Measurements from ENCODE around the gene TDG.
"Not testable (repeated sequence)": the region's sequence is repeated elsewhere in the genome, so short reads cannot be mapped to it uniquely, and the experiment has no call there.

TDG gene

DNA sequence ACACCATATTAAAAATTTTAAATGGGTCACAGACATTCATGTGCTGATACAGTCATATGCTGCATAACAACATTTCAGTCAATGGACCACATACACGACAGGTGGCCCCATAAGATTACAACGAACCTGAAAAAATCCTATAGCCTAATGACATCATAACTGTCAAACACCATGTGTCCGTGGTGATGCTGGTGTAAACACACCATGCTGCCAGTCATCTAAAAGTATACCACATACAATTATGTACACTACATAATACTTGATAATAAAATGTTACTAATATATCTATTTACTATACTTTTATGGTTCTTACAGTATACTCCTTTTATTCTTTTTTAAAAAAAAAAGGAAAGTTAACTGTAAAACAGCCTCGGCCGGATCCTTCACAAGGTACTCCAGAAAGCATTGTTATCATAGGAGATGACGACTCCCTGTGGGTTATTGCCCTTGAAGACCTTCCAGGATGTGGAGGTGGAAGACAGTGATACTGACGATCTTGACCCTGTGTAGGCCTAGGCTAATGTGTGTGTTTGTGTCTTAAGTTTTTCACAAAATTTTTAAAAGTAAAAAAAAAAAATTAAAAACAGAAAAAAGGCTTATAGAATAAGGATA, 5.0 kb upstream of the TDG start:
- DNase-seq (ENCODE audit: low read depth): no peak

DNA sequence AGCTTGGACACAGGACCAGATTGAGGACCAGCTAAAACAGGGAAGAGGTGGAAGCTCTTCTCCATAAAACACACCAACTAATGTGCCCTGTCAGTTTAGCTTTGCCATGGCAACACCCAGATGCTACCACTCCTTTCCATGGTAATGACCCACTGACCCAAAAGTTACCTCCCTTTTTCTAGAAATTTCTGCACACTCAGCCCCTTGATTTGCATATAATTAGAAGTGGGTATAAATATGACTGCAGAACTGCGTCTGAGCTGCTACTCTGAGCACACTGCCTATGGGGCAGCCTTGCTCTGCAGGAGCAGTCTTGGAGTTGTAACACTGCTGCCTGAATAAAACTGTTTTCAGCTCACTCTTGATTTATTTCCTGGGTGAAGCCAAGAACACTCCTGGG, 3.2 kb upstream of the TDG start:
- DNase-seq (ENCODE audit: low read depth): no peak

DNA sequence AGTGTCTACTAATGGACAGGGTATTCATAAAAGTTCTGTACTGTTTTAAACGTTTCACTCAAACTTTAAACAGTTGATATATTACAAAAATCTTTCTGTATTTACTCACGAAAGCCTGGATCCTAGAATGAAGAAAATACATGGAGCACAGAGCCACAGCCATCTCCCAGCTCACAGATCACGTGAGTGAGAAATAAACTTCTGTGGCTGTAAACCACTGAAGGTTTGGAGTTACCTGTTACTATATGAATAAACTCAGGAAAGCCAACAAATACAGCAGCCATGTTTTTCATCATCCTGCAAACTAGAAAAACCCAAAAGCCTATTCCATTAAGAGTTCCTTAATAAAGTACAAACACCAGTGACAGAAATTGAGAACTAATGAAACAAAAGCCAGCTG, 867 bp upstream of the TDG start:
- no peak for DNase-seq (ENCODE audit: low read depth)

DNA sequence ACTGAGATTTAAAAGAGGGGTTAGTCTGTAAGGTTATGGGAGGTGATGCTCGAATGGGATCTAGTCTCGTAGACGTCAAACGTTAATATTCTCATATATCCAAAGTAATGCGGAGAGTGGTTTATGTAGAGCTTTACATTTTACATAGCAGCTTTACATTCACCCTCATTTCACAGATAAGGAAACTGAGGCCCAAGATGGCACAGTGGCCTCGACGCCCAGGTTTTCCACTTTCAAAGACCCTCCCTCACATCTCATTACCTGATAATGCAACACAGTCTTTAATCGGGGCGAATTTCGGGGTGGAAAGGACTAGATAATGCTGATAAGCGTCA, 450 bp upstream of the TDG start:
- no peak for DNase-seq (ENCODE audit: low read depth)

DNA sequence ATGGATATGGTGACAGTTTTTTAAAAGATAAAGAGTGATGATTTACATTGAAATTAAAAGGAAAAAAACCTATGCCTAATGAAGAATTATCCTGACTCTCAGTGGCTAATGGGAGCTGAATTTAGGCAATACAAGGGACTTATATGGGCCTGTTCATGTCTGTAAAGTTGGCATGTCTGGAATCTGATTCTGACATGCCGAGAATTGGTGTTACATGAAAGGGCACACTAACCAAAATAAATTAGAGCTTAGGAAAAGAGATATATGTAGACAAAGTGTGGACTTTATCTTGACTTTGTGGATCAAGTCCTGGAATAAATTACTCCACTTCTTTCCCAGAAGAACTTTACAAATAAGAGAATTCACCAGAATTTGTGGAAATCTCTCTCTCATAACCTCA, 1.1 kb downstream of the TDG start:
- no peak for DNase-seq (ENCODE audit: low read depth)

DNA sequence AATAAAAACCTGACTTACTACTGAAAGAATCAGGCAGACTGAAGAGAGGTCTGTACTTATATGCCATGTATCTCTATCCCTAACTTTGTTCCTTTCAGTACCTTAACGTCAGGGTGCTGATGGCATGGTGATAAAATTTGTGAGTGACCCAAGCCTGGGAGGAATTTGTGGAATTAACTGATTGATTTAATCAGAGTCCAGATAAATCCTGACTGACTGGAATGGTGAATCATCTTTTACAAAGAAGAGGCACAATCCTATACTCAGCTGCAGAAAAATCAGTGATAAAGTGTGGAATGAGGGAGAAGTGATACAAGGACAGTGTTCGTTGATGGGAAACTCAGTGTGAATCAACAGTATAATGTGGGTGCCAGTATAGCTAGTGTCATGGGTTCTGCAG, 3.7 kb downstream of the TDG start:
- peak; percentile 37 for DNase-seq (ENCODE audit: low read depth)

DNA sequence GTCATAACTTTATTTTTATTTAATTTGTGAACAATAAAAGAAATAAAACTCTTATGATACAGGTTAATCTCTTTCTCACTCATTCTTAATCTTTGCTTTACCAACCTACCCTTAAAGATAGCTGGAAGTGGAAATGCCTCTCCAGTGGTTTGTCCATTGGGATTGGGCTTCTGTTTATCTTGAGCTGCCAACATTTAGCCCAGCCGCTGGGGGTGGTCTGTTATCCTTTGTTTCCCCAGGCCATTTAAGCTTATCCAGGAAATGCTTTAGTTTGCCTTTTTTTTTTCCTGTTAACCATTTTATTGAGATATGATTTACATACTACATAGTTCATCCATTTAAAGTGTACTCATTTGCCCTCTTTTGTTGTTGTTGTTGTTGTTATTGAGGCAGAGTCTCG, 8.2 kb downstream of the TDG start:
- no peak for DNase-seq (ENCODE audit: low read depth)

DNA sequence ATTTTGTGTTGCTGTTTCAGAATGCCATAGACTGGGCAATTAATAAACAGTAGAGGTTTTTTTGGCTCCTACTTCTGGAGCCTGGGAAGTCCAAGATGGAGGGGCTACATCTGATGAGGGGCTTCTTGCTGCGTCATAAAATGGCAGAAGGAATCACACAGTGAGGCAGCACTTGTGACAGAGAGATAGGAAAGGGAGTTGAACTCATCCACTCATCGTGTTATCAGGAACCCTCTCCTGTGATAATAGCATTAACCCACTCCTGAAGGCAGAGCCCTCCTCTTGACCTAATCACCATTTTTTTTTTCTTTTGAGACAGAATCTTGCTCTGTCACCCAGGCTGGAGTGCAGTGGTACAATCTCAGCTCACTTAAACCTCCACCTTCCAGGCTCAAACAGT, 9.7 kb downstream of the TDG start:
- no peak for DNase-seq (ENCODE audit: low read depth)

DNA sequence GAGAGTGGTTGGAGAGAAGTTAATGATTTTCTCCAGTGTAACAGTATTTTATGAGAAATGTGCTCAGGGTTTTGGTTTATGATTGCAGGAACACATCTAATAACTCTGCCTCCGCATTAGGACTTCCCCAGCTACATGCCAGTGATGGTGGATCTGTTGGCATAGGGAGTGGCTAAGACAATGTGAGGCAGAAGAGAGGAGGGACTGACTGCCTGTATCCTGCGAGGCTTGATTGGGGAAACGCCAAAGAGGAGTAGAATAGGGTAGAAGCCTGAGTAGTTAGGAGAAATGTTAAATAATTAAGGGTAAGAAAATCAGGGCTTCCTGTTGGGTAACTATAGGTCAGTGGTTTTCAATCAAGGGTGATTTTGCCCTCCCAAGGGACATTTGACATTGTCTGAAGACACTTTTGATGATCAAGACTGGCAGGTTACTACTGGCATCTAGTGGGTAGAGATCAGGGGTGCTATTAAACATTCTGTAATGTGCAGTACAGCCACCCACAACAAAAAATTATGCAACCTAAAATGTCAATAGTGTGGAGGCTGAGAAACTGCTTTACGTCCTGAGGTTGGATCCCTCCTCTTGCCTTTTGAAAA, 12.8 kb downstream of the TDG start:
- DNase-seq (ENCODE audit: low read depth): no peak

DNA sequence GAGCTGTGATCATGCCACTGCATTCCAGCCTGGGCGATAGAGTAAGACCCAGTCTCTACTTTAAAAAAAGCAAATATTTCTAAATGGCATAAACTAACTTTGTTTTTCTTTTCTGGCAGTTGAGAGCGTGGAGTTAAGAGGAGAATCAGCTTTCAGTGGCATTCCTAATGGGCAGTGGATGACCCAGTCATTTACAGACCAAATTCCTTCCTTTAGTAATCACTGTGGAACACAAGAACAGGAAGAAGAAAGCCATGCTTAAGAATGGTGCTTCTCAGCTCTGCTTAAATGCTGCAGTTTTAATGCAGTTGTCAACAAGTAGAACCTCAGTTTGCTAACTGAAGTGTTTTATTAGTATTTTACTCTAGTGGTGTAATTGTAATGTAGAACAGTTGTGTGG, 21.2 kb downstream of the TDG start:
- no peak for DNase-seq (ENCODE audit: low read depth)

DNA sequence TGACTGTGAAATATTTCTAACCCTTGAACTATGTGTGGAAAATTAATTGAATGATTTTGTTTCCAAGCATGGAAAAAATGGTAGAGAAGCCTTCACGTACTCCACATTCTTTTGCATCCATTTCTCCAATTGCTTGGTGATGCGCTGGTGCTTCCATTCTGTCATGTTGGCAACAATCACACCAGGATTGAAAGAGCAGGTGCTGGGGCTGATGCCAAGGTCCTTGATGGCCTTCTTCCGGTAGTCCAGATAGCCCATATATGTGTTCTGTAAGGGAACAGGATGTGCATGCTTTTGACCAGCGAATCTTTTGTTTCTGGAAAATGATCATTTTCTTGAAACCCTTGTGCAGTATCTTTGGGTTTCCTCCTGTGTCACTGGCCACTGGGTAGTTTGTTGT, 28.6 kb downstream of the TDG start:
- DNase-seq (ENCODE audit: low read depth): no peak

DNA sequence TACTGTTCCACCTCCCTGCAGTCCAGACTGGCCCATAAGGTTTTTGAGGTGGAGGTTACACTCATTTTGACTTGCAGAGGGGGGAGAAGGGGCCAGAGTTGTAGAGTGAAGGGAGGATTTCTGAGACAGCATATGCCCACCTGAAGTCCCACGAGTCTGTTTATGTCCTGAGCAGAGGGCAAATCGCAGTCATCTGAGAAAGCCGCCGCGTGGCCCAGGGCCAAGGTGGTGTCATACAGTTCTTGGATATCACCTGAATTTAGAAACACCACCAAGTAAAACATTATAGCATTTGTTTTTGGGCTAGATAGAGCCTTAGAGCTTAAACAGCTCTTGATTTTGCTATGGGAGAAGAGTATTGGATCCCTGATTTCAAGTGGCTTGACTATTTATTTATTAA, 30.9 kb downstream of the TDG start:
- DNase-seq (ENCODE audit: low read depth): no peak

DNA sequence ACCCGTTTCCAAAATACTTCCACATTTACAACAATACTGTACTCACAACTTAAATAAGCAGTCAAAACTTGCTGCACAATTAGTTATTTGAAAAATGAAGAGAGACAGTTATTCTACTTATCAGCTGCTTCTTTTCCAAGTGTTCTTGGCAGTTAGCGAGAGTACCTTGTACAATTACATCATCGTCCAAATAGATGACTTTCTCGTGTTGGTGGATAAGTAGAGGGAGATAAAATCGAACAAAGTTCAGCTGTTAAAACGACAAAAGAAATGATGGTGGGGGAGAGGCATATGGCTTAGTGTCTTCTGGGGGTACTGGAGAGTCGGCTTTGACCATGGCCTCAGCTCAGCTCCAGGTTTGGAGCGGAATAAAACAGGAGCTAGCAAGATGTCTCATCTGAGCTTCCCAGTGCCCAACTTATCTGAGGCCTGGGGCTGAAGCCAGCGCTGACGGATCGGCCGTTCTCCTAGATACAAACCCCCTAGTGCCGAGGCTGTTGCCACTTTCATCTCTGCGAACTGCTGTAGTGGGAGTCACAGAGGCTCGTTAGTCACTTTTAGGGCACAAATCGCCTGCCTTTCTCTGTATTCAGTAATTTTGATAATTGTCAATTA, 31.7 kb downstream of the TDG start:
- no peak for DNase-seq (ENCODE audit: low read depth)

DNA sequence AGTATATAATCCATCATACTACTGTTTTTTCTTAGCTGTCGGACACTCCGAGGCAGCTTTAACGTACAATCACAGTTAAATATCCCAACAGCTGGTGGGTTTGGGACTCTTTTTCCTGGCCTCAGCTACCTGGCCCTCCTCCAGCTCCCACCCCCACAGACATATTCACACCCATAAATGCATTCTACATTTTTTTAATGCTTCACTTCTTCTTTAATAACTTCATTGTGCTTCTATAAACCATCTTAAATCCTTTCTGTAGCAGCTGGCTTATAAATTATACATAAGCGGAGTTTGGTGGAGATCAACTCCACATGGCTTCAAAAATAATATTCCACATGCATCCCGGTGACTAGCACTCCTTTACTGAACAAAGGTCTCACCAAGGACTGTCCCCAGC, 33.3 kb downstream of the TDG start:
- DNase-seq (ENCODE audit: low read depth): no peak

DNA sequence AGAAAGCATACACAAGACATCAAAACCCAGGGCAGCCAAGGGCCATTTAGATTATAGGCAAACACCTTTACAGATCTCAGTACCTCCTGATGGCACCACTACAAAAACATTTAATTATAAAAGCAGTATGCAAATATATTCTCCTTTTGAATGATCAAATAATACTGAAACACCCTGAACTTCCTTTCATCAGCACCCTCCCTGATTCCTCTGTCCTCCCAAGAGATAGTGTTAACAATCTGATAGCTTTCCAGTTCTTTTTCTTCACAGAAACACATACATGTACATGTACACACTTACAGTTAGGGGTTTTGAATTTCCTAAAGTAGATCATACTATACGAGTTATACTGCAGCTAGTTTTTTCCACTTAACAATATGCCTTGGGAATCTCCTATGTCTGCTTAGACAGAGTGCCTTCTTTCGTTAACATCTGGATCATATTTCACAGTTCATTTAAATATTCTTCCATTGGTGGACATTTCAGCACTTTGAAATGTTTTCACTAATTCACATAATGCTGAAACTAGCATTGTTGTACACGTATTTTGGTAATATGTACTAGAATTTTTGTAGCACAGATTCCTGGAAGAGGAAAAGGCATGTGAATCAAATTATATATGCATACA, 35.2 kb downstream of the TDG start:
- no peak for DNase-seq (ENCODE audit: low read depth)

DNA sequence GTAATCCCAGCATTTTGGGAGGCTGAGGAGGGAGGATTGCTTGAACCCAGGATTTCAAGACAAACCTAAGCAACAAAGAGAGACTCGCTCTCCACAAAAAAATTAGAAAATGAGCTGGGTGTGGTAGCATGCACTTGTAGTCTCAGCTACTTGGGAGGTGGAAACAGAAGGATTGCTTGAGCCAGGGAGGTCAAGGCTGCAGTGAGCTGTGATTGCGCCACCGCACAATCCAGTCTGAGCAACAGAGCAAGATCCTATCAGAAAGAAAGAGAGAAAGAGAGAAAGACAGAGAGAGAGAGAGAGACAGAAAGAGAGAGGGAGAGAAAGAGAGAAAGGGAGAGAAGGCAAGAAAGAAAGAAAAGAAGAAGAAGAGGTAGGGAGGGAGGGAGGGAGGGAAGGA, 37.0 kb downstream of the TDG start:
- no peak for DNase-seq (ENCODE audit: low read depth)

DNA sequence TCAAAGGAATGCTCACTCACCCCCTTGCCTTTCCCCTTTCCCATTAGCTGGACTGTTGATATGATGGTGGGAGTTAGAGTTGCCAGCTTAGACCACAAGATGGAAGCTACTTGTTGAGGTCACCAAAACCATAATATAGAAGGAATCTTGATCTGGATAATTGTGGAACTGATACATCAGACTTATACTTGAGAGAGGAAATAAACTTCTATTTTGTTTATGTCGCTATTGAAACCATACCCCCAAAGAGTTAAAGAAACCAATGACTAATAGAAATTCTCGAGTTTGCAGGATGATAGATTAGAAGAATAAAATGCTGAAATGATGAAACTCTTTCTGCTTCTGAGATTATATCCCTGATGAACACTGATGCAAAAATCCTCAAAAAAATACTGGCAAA, 37.9 kb downstream of the TDG start:
- no peak for DNase-seq (ENCODE audit: low read depth)

DNA sequence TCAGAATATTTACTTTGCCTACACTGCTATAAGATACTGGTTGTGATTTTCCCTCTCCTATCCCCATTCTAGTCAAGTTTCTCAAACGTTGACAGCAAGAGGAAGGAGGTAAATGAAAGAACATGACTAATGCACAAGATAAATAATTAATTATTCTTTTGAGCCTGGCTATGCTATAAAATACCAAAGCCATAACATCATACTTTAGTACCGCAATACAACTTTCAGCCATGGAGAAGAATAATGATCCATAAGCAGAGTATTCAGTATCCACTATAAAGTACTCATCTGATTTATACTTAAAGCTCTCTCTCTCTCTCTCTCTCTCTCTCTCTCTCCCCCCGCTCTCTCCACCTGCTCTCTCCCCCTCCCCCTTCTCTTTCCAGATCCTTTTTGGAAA, 41.3 kb downstream of the TDG start:
- peak; percentile 56 for DNase-seq (ENCODE audit: low read depth)

DNA sequence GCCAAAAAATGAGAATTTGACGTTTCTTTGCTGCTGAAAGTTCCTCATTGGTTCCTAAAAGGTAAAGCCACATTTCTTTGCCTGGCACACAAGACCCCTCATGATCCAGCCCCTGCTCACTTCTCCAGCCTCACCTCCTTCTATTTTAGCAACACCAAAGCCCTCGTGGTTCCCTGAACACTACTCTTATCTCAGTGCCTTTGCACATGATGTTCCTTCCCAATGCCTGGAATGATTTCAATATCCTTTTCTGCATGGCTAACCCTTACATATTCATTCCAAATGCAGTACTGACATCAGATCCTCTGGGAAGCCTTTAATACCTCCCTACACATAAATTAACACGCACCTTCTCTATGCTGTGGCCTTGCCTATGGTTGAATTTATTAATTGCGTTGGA, 44.4 kb downstream of the TDG start:
- no peak for DNase-seq (ENCODE audit: low read depth)

DNA sequence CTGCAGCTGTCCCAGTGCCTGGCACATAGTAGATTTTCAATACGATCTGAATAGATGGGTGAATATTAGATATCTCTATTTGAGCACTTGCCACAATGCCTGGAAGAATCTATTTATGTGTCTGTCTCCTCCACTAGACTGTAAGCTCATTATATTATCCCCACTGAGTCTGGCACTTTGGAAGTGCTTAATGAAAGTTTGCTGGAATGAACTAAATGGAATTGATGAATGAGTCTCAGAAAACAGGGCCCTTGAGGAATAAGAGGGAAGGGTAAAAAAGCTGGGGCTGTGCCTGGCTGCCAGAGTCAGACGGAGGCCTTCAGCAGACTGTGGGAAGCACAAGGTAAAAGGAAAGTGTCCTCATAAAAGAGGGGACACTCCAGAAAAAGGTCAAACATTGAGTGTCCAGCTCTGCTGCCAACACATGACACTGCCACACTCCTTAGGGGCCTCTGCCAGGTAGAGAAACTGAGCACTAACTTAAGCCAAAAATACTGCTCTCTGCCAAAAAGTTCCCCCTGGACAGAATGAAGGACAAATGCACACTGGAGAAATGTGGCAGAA, 45.0 kb downstream of the TDG start:
- DNase-seq (ENCODE audit: low read depth): no peak

DNA sequence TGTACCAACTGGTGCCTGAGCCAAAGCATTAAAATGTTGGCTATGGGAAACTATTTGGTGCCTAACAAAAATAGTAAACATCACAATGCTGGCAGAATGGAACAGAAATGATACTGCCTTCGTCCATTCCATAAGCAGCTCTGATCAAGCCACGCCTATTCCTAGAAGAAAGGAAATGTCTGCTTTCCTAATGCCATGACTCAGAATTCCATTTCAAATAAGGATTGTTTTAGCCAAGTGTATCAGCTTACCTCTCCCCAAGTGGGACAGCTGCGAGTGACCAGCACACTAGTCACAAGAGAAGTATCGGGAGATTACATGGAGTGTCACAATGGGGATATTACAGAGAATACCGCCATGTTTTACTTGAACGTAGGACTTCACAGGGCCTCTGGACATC, 45.6 kb downstream of the TDG start:
- DNase-seq (ENCODE audit: low read depth): peak; percentile 93

DNA sequence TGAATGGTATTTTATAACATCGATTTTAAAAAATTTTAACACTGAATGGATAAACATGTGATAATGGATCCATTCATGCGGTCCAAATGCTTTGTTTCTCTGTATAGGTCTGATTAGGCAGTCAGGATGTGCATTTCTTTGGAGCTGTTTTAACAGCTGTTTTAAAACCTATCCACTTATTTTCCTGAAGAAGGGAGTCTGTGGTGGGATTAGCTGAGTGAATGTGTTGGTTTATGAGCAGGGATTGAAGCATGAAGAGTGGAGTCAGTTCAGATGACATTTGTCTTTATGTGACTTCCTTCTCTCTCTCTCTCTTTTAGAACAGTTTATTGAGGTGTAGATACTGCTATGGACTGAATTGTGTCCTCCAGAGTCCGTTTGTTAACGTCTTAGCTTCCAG, 46.7 kb downstream of the TDG start:
- DNase-seq (ENCODE audit: low read depth): no peak

DNA sequence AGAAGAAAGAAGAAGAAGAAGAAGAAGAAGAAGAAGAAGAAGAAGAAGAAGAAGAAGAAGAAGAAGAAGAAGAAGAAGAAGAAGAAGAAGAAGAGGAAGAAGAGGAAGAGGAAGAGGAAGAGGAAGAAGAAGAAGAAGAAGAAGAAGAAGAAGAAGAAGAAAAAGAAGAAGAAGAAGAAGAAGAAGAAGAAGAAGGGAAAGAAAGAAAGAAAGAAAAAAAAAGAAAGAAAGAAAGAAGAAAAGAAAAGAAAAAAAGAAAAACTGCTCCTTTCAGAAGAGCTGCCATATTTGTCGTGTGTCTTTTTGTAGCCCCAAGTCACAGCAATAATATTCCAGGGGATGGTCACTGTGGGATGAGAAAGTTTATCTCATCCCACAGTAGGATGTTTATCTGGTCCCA, 56.2 kb downstream of the TDG start:
- not testable (repeated sequence) for DNase-seq (ENCODE audit: low read depth)

DNA sequence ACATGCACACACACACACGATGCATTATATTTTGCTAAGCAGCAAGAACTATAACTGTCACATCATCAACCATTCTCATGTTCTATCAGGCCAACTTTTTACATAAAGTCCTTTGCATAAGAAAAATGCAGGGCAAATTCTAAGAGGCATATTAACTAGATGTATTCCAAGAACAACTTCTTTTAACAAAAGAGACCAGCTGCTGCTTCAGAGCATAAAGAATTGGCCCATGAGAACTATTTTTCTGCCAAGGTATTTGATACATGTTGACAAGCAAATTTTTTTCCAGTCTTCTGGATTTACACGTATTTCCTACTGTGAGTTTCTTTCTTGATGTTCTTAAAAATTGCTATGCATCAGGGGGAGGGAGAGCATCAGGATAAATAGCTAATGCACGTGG, 57.1 kb downstream of the TDG start:
- DNase-seq (ENCODE audit: low read depth): no peak
